Sigmoid colon (tissue), 7 donors: ENCODE data around the gene PDE4D. TPM values are rescaled to one million over a fixed set of nuclear protein-coding genes. Genes with fewer than 3 reads are reported as not detected.
A peak's percentile ranks its signal among the peaks of the same experiment; 100 is the strongest.
"Not testable (repeated sequence)": the region's sequence is repeated elsewhere in the genome, so short reads cannot be mapped to it uniquely, and the experiment has no call there.

ENCODE experiments used
- DNase-seq: peaks from one replicate; pipeline ENCODE4 v3.0.0-alpha.2; 2019
- H3K27ac ChIP-seq, 4 donors: fragments of 200-600 bp; sonication (generic); one replicate each; pipeline ENCODE4 v1.5.1; 2016 to 2019; ENCODE audit warnings: mild to moderate bottlenecking in 1 of 4
- H3K27me3 ChIP-seq, 3 donors: fragments of 200-600 bp; sonication (generic); one replicate each; pipeline ENCODE4 v1.5.1; 2019; ENCODE audit warnings: mild to moderate bottlenecking in 1 of 3
- H3K36me3 ChIP-seq, 4 donors: fragments of 200-600 bp; sonication (generic); one replicate each; pipeline ENCODE4 v1.5.1; 2016 to 2019
- H3K4me1 ChIP-seq, 4 donors: fragments of 200-600 bp; sonication (generic); one replicate each; pipeline ENCODE4 v1.5.1; 2017 to 2019
- H3K4me3 ChIP-seq, 4 donors: fragments of 200-600 bp; sonication (generic); one replicate each; pipeline ENCODE4 v1.5.1; 2017 to 2019; ENCODE audit warnings: mild to moderate bottlenecking in 2 of 4, moderate library complexity in 1 of 4
- H3K9me3 ChIP-seq, 4 donors: fragments of 200-600 bp in 3 of 4; sonication (generic) in 3 of 4; one replicate each; pipeline versions ENCODE4 v1.5.1 to v1.6.1; 2013 to 2019
- EP300 ChIP-seq, 4 donors: sonication (generic); formaldehyde crosslinking; IDR thresholded peaks; one replicate each; pipeline ENCODE4 v1.6.1; 2017; ENCODE audit warnings: antibody characterized with exemption in 4 of 4
- POLR2A ChIP-seq, 2 donors: fragments of 450-650 bp; IDR thresholded peaks; one replicate each; pipeline ENCODE4 v1.6.1; 2016; ENCODE audit warnings: antibody characterized with exemption in 2 of 2, mild to moderate bottlenecking in 2 of 2, moderate library complexity in 2 of 2
- POLR2AphosphoS5 ChIP-seq, 4 donors: sonication (generic); formaldehyde crosslinking; IDR thresholded peaks; one replicate each; pipeline ENCODE4 v1.6.1; 2017; ENCODE audit warnings: antibody characterized with exemption in 4 of 4
- WGBS, 2 donors: extraction: QIAGEN DNeasy Blood & Tissue Kit; methylation state at CpG; one replicate each; pipeline ENCODE4 v1.1.7; 2013; 5-methylcytosine and 5-hydroxymethylcytosine counted together
- intact Hi-C: fragments of 100-400 bp; cut with DNase I; formaldehyde crosslinking; loops from one replicate; pipeline ENCODE4 v1.15.1; 2023
- polyA plus RNA-seq, 3 donors: library from polyadenylated mRNA; stranded (reverse); fragments of 200-250 nt; gene quantifications; one replicate each; pipeline ENCODE4 v1.2.3, GENCODE V29; 2013
- total RNA-seq, 4 donors: library from RNA; depleted of rRNA; stranded (reverse); fragments of >200 nt; gene quantifications; one replicate each; pipeline ENCODE4 v1.1.0, GENCODE V29; 2016
- TF ChIP-seq, protein P1 (sequence below), 4 experiments: fragments of 450-650 bp in 3 of 4; fragments of 200-600 bp in 1 of 4; IDR thresholded peaks; one replicate each; pipeline ENCODE4 v1.5.1; 2016 to 2019; ENCODE audit warnings: antibody characterized with exemption in 4 of 4, mild to moderate bottlenecking in 3 of 4, moderate library complexity in 2 of 4
- donor health status: healthy with polysubstance abuse.
- donor health status: Bipolar disorder and iron deficiency.
- donor health status: healthy.

PDE4D gene
- total and polyA plus RNA-seq, 7 donors, result 6.0 to 289 (median 169) TPM

DNA sequence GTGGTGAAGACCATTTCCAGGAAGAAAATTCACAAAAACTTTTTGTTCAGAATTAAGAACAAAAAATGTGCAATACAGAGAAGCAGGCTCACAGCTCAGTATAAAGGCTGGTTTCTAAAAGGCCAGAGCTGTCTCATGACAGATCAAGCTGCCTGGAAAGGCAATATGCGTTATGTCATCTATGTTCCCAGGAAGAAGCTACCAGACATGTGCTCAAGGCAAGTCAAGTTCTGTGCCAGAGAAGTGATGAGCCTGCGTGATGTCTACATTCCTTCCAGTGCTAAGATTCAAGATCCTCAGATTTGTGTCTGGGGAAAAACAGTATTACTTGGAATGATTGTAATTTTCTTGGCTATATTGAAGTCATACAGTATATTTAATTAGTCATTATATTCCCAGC lies 104.3 kb downstream of the PDE4D start:
- H3K27me3 ChIP-seq, result no peaks in the 10 kb centered on the region
- 90 to 93% methylated on average over 2 of the region's 2 CpGs for WGBS, 2 donors
- H3K27ac ChIP-seq, result peak overlapping the region in 3 of 4 donors; percentile 69 to 85 (median 83)
- no peaks in the 10 kb centered on the region for H3K9me3 ChIP-seq
- H3K4me1 ChIP-seq, result peaks cover 0 to 77% (median 67%) of the 10 kb centered on the region in 4 donors
- H3K36me3 ChIP-seq, result no peaks in the 10 kb centered on the region
- TF ChIP-seq POLR2A (IDR thresholded peaks at IDR 0.05) (no peak), EP300 (IDR thresholded peaks at IDR 0.05) (peak; percentile 50 to 87 (median 74)), POLR2AphosphoS5 (IDR thresholded peaks at IDR 0.05) (peak; percentile 81 to 95 (median 89))
- DNase-seq, result peak; percentile 77
- intact Hi-C loops, result no loop called here
- no peak overlapping the region for H3K4me3 ChIP-seq

DNA sequence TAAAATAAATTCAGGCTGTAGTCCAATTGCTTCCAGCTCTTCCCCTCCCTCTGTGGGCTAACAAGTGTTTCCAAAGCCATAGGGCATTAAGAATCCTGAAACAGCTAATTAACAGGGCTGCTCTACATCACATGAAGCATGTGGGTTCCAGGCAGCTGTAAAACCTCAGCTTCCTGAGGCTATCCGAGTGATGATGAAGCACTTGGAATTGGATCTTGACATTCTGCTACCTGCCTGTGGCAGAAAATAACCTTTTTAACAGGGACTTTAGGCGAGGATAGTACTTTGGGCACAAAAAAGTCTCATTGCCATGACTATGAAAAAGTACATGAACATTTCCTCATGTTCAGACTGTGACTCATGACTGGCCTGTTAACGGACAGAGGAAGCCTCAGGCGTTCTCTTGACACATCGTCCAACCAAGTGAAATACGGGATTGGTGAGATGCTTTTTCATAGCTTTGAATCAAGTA lies 107.2 kb downstream of the PDE4D start:
- DNase-seq, result no peak
- Histone ChIP-seq H3K27me3 (no peaks in the 10 kb centered on the region), H3K9me3 (no peaks in the 10 kb centered on the region), H3K36me3 (no peaks in the 10 kb centered on the region), H3K4me3 (no peak overlapping the region), H3K4me1 (peaks cover 0 to 79% (median 68%) of the 10 kb centered on the region in 4 donors), H3K27ac (peak overlapping the region in 3 of 4 donors; percentile 62 to 85 (median 83))
- intact Hi-C loops, result no loop called here
- 71 to 85% methylated on average over 6 of the region's 6 CpGs for WGBS, 2 donors
- no peak for TF ChIP-seq POLR2A (IDR thresholded peaks at IDR 0.05)
- TF ChIP-seq EP300 (IDR thresholded peaks at IDR 0.05), result peak in 1 of 4 donors; percentile 20
- TF ChIP-seq, protein P1, sequence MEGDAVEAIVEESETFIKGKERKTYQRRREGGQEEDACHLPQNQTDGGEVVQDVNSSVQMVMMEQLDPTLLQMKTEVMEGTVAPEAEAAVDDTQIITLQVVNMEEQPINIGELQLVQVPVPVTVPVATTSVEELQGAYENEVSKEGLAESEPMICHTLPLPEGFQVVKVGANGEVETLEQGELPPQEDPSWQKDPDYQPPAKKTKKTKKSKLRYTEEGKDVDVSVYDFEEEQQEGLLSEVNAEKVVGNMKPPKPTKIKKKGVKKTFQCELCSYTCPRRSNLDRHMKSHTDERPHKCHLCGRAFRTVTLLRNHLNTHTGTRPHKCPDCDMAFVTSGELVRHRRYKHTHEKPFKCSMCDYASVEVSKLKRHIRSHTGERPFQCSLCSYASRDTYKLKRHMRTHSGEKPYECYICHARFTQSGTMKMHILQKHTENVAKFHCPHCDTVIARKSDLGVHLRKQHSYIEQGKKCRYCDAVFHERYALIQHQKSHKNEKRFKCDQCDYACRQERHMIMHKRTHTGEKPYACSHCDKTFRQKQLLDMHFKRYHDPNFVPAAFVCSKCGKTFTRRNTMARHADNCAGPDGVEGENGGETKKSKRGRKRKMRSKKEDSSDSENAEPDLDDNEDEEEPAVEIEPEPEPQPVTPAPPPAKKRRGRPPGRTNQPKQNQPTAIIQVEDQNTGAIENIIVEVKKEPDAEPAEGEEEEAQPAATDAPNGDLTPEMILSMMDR (IDR thresholded peaks at IDR 0.05), result no peak
- TF ChIP-seq POLR2AphosphoS5 (IDR thresholded peaks at IDR 0.05), result peak; percentile 28 to 63 (median 62)

DNA sequence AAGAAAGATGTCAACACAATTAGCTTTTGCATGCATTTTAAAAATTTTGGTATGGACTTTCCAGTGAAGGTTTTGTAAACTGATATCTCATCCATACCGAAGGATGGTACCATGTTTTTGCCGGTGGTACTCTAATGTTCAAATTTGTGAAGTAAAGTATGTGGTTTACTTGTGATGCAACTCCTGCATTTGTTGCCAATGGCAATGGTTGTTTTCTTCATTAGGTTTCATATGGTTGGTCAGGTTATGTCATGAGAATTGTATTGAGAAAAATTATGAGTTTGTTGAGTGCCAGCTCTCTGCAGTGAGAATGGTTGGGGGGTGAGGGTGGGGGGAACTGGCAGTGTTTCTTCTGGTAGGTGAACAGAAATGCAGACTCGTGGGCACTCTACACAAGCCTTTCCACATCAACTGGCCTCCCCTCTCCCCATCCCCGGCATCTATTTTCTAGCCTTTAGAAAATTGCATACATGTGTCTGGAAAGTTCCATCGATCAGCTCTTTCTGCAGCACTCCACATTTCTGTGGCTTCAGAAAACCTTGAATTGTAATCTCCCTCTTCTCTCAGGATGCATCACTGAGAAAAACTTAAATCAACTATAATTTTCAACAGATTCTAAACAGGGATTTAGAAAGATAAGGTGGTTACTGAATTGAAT lies 107.7 kb downstream of the PDE4D start:
- TF ChIP-seq EP300 (IDR thresholded peaks at IDR 0.05) (no peak), POLR2AphosphoS5 (IDR thresholded peaks at IDR 0.05) (no peak), POLR2A (IDR thresholded peaks at IDR 0.05) (no peak)
- TF ChIP-seq, protein P1 (IDR thresholded peaks at IDR 0.05), result no peak
- 94% methylated on average over 5 of the region's 5 CpGs for WGBS, 2 donors
- H3K9me3 ChIP-seq, result no peaks in the 10 kb centered on the region
- no peaks in the 10 kb centered on the region for H3K27me3 ChIP-seq
- H3K4me1 ChIP-seq, result peaks cover 0 to 78% (median 63%) of the 10 kb centered on the region in 4 donors
- H3K4me3 ChIP-seq, result no peak overlapping the region
- no peak for DNase-seq
- intact Hi-C loops, result no loop called here
- H3K27ac ChIP-seq, result peak overlapping the region in 3 of 4 donors; percentile 62 to 85 (median 83)
- H3K36me3 ChIP-seq, result no peaks in the 10 kb centered on the region

DNA sequence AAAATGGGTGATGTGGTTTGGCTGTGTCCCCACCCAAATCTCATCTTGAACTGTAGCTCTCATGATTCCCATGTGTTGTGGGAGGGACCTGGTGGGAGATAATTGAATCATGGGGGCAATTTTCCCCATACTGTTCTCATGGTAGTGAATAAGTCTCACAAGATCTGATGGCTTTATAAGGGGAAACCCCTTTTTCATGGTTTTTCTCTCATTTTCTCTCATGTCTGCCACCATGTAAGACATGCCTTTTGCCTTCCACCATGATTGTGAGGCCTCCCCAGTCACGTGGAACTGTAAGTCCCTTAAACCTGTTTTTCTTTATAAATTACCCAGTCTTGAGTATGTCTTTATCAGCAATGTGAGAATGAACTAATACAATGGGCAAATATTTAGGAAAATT lies 108.8 kb downstream of the PDE4D start:
- intact Hi-C loops, result not testable (repeated sequence)
- 71 to 94% methylated on average over 1 of the region's 1 CpG for WGBS, 2 donors

DNA sequence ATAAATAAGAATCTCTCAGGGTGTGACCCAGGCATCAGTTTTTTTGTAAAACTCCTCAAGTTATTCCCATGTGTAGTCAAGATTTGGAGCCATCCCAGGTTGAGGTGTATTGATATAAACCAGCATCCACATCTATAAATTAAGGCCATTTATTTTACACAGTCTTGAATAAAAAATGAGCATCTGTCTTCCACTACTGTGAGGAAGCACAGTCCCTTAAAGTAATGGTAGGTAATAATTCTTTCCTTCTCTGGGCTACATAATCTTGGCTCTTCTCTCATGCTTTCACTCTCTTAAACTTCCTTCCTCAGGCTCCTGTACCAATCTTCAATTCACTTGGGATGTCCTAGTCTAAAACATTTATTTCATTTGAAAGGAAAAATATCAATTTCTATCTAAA lies 110.3 kb downstream of the PDE4D start:
- Histone ChIP-seq H3K36me3 (no peaks in the 10 kb centered on the region), H3K4me3 (no peak overlapping the region), H3K27me3 (no peaks in the 10 kb centered on the region), H3K4me1 (peaks cover 0 to 55% (median 40%) of the 10 kb centered on the region in 4 donors), H3K9me3 (no peaks in the 10 kb centered on the region), H3K27ac (peak overlapping the region in 3 of 4 donors; percentile 56 to 74 (median 70))
- TF ChIP-seq EP300 (IDR thresholded peaks at IDR 0.05) (peak in 2 of 4 donors; percentile 57 to 72), POLR2AphosphoS5 (IDR thresholded peaks at IDR 0.05) (peak; percentile 83 to 92 (median 85)), POLR2A (IDR thresholded peaks at IDR 0.05) (no peak)
- TF ChIP-seq, protein P1 (IDR thresholded peaks at IDR 0.05), result no peak
- no peak for DNase-seq
- intact Hi-C loops, result no loop called here

More for the DNA sequence above, 108.8 kb downstream of the PDE4D start:
- not testable (repeated sequence) for H3K4me3 ChIP-seq, H3K36me3 ChIP-seq, H3K27me3 ChIP-seq, H3K9me3 ChIP-seq, DNase-seq
- H3K4me1 ChIP-seq, result peaks cover 0 to 69% (median 54%) of the 10 kb centered on the region in 4 donors
- peak overlapping the region in 2 of 4 donors; percentile 83 to 85 for H3K27ac ChIP-seq
